Stimulated activated CD8-positive, alpha-beta memory T cell treated with anti-CD3 and anti-CD28 coated beads, Interleukin-4, amount 100 ng/mL, for 24 hours (primary cell): ENCODE results near the gene RUNX2.

ENCODE experiments used
- DNase-seq: peaks from one replicate; pipeline ENCODE4 v3.0.0-alpha.2; 2020; ENCODE audit warnings: low read depth

The RUNX2 gene

GRCh38 chr6:45710304-45710821, 382.2 kb downstream of the RUNX2 start:
- peak; percentile 81 for DNase-seq

- no peak for DNase-seq
These were observed 383.9 kb downstream of the RUNX2 start for GRCh38 chr6:45712076-45712475.

GRCh38 chr6:45712786-45713185, 384.7 kb downstream of the RUNX2 start:
- DNase-seq = no peak
